ENCODE measurements around the gene LLGL1. TPM values are rescaled to one million over a fixed set of nuclear protein-coding genes. Genes with fewer than 3 reads are reported as not detected.
A peak's percentile ranks its signal among the peaks of the same experiment; 100 is the strongest.

LLGL1 gene
- total RNA-seq, 1 experiment from 2014 or later = 47.4 TPM

DNA sequence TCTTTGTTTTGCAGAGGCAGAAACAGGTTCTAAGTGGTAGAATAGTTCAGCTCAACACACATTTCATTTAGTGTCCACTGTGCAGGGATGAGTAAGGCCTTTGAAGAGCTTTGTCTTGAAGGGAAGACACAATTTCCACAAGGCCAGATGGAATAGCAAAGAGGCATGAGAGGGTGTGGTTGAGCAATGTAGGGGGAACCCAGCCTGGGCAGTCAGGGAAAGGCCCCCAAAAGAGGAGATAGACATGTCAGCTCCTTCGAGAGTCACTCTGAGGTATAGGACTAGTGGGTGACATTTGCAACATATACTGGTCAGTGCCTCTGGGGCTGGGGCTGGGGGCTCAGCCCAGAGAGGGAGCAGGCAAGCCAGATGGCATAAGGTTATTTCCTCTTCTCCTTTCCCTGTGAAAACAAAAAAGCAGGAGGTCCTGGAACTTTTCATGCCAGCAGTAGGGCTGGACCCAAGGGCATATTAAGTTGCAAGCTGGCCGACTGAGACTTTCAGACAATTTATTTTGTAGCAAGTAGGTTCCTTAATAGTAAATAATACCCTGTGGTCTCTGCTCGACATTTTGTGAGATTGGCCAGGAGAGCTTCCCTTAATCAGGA, 34.7 kb upstream of the LLGL1 start:
- no peak for TF ChIP-seq EZH2phosphoT487 (IDR thresholded peaks at IDR 0.05; ENCODE audit: borderline replicate concordance, low read length)
- TF ChIP-seq, protein P1, sequence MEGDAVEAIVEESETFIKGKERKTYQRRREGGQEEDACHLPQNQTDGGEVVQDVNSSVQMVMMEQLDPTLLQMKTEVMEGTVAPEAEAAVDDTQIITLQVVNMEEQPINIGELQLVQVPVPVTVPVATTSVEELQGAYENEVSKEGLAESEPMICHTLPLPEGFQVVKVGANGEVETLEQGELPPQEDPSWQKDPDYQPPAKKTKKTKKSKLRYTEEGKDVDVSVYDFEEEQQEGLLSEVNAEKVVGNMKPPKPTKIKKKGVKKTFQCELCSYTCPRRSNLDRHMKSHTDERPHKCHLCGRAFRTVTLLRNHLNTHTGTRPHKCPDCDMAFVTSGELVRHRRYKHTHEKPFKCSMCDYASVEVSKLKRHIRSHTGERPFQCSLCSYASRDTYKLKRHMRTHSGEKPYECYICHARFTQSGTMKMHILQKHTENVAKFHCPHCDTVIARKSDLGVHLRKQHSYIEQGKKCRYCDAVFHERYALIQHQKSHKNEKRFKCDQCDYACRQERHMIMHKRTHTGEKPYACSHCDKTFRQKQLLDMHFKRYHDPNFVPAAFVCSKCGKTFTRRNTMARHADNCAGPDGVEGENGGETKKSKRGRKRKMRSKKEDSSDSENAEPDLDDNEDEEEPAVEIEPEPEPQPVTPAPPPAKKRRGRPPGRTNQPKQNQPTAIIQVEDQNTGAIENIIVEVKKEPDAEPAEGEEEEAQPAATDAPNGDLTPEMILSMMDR (conservative IDR thresholded peaks at IDR 0.05; ENCODE audit: low read depth, low read length) = no peak
- TF ChIP-seq EZH2 (IDR thresholded peaks at IDR 0.05; ENCODE audit: low read length, unreplicated experiment) = no peak
- peaks cover 34% of the 10 kb centered on the region for H3K4me1 ChIP-seq (ENCODE audit: insufficient read depth, low read length)
- H3K9ac ChIP-seq (ENCODE audit: low read length) = no peak overlapping the region
- H3F3A ChIP-seq (ENCODE audit: low read length, unreplicated experiment) = no peaks in the 10 kb centered on the region
- H3K36me3 ChIP-seq (ENCODE audit: low read depth, low read length) = peaks cover 42% of the 10 kb centered on the region
- H3K9me2 ChIP-seq (replicated peaks; ENCODE audit: low read length) = no peaks in the 10 kb centered on the region
- H2AFZ ChIP-seq (ENCODE audit: low read length) = no peak overlapping the region
- CTCF ChIA-PET = no interaction called here
- POLR2A ChIA-PET (ENCODE audit: unreplicated experiment) = no interaction called here
- ATAC-seq (no peak), DNase-seq (no peak)
- H3K9me3 ChIP-seq (ENCODE audit: low read length) = no peaks in the 10 kb centered on the region
- H4K20me1 ChIP-seq (ENCODE audit: low read length) = peaks cover 58% of the 10 kb centered on the region
- H3K27ac ChIP-seq (ENCODE audit: low read length) = no peak overlapping the region
- H3K79me2 ChIP-seq (ENCODE audit: low read length) = peaks cover 98% of the 10 kb centered on the region
- H3K27me3 ChIP-seq (ENCODE audit: low read length) = no peaks in the 10 kb centered on the region
- no peak overlapping the region for H3K4me3 ChIP-seq (ENCODE audit: low read length)
- no peak overlapping the region for H3K4me2 ChIP-seq (ENCODE audit: low read length)
- intact Hi-C loops (cut with micrococcal nuclease) = no loop called here
- BruUV-seq (replicated peaks) = no TSS peak

DNA sequence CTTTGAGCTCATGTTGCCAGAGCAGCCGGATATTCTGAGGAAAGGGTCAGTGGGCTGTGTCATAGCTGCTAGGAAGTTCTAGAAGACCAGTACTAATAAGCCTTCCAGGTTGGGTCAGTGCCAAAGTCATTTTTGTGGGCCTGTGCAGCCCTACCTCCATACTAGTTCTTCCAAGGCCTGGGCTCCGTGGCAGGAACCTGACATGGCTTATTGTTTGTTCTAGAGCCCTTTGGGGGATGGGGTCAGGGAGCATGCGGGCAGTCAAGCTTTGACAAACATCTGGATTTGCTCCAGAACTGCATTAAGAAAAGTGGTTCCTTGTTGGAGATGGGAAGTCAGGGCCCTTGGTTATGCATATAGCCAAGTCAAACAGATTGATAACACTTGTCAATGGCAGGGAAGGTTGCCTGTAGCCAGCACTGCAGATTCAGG, 34.2 kb upstream of the LLGL1 start:
- Histone ChIP-seq H3K9ac (ENCODE audit: low read length) (no peak overlapping the region), H3K27ac (ENCODE audit: low read length) (no peak overlapping the region), H3K9me3 (ENCODE audit: low read length) (no peaks in the 10 kb centered on the region), H3F3A (ENCODE audit: low read length, unreplicated experiment) (no peaks in the 10 kb centered on the region), H3K4me1 (ENCODE audit: insufficient read depth, low read length) (peaks cover 33% of the 10 kb centered on the region), H3K4me3 (ENCODE audit: low read length) (no peak overlapping the region), H3K9me2 (replicated peaks; ENCODE audit: low read length) (no peaks in the 10 kb centered on the region), H3K36me3 (ENCODE audit: low read depth, low read length) (peaks cover 46% of the 10 kb centered on the region), H2AFZ (ENCODE audit: low read length) (no peak overlapping the region), H3K27me3 (ENCODE audit: low read length) (no peaks in the 10 kb centered on the region), H3K79me2 (ENCODE audit: low read length) (peaks cover 98% of the 10 kb centered on the region), H4K20me1 (ENCODE audit: low read length) (peaks cover 56% of the 10 kb centered on the region), H3K4me2 (ENCODE audit: low read length) (no peak overlapping the region)
- ATAC-seq (no peak), DNase-seq (no peak)
- ChIA-PET CTCF (no interaction called here), POLR2A (ENCODE audit: unreplicated experiment) (no interaction called here)
- TF ChIP-seq EZH2phosphoT487 (IDR thresholded peaks at IDR 0.05; ENCODE audit: borderline replicate concordance, low read length) (no peak), EZH2 (IDR thresholded peaks at IDR 0.05; ENCODE audit: low read length, unreplicated experiment) (no peak)
- TF ChIP-seq, protein P1 (conservative IDR thresholded peaks at IDR 0.05; ENCODE audit: low read depth, low read length) = no peak
- no TSS peak for BruUV-seq (replicated peaks)
- intact Hi-C loops (cut with micrococcal nuclease) = no loop called here

DNA sequence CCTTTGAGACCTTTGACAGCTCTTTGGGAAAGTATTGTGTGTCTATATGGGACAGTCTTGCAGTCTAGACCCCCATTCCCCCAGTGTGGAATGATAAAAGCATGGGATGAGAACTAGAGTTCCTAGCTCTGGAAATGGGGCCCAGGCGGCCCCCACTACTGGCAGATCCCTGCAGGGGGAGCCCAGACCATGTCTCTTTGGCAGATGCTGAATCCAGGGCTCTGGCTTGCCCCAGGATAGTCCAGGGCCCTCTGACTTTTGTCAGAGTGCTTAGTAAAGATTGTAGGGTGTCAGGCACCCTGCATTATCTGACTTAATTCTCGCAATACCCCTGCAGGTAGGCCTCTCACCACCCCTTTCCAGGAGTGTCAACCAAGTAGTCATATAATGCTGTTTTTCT, 33.5 kb upstream of the LLGL1 start:
- TF ChIP-seq EZH2phosphoT487 (IDR thresholded peaks at IDR 0.05; ENCODE audit: borderline replicate concordance, low read length) = no peak
- TF ChIP-seq, protein P1 (conservative IDR thresholded peaks at IDR 0.05; ENCODE audit: low read depth, low read length) = peak; percentile 44
- TF ChIP-seq EZH2 (IDR thresholded peaks at IDR 0.05; ENCODE audit: low read length, unreplicated experiment) = no peak
- POLR2A ChIA-PET (ENCODE audit: unreplicated experiment) = interaction anchor here (0.6 kb wide), 1 partner anchor 1025 kb away, joined by 5 read pairs; no protein-coding TSS in a partner anchor

More for the DNA sequence above, 33.5 kb upstream of the LLGL1 start:
- ATAC-seq (no peak), DNase-seq (no peak)
- Histone ChIP-seq H3K36me3 (ENCODE audit: low read depth, low read length) (peaks cover 52% of the 10 kb centered on the region), H3K4me3 (ENCODE audit: low read length) (no peak overlapping the region), H4K20me1 (ENCODE audit: low read length) (peaks cover 53% of the 10 kb centered on the region), H3K9ac (ENCODE audit: low read length) (no peak overlapping the region), H3K4me2 (ENCODE audit: low read length) (no peak overlapping the region), H3F3A (ENCODE audit: low read length, unreplicated experiment) (no peaks in the 10 kb centered on the region), H3K27me3 (ENCODE audit: low read length) (no peaks in the 10 kb centered on the region), H3K9me3 (ENCODE audit: low read length) (no peaks in the 10 kb centered on the region), H3K79me2 (ENCODE audit: low read length) (peaks cover 98% of the 10 kb centered on the region), H3K9me2 (replicated peaks; ENCODE audit: low read length) (no peaks in the 10 kb centered on the region), H2AFZ (ENCODE audit: low read length) (no peak overlapping the region), H3K4me1 (ENCODE audit: insufficient read depth, low read length) (peaks cover 26% of the 10 kb centered on the region), H3K27ac (ENCODE audit: low read length) (no peak overlapping the region)
- intact Hi-C loops (cut with micrococcal nuclease) = no loop called here
- BruUV-seq (replicated peaks) = no TSS peak
- CTCF ChIA-PET = no interaction called here
